HG03135 (cell line): ENCODE data around the gene ZC3H4.
"Not testable (repeated sequence)": the region's sequence is repeated elsewhere in the genome, so short reads cannot be mapped to it uniquely, and the experiment has no call there.

Experiments
- ATAC-seq: cut with Tn5 transposase; IDR thresholded peaks from one replicate; pipeline ENCODE4 v1.9.1; 2021; ENCODE audit warnings: mild to moderate bottlenecking, moderate library complexity; ENCODE audit not compliant: unreplicated experiment

The ZC3H4 gene

GRCh38 chr19:47109177-47109540 lies 4.4 kb downstream of the ZC3H4 start:
- no peak for ATAC-seq

GRCh38 chr19:47107953-47108746 lies 5.4 kb downstream of the ZC3H4 start:
- no peak for ATAC-seq

DNA sequence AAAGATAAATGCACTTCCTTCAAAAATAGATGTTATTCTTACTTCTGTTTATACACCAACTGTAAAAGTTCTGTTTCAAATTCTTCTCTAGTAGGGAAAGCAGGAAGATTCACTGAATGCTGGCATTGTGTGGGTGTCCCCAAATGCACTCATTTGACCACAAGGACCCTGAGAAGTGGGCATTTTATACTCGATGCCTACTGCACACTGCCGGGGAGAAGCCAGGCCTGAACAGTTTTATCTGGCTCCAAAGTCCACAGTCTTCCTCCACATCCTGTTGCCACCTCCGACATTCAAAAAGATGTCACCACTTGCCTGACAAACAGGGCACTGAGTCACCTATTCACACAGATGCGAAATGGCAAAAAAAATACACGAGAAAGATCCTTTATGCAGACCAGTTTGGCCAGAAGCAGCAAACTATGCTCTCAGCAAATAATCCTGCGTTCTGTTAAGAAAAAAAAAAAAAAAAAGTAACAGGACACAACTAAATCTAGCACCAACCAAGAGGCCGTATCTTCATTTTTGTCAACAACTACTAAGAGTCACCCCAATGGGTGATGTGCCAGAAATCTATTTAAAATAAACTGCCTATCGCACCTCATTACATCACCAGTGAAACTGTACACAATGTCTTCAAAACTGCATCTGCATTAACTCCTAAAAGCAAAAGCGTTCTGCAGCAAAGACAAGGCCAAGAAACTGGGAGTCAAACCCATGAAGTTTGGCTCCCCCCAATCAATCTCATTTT lies 6.2 kb downstream of the ZC3H4 start:
- ATAC-seq: no peak

GRCh38 chr19:47106821-47107201 lies 6.8 kb downstream of the ZC3H4 start:
- ATAC-seq: no peak

- ATAC-seq: no peak
Observed at GRCh38 chr19:47105874-47106273, 7.7 kb downstream of the ZC3H4 start.

DNA sequence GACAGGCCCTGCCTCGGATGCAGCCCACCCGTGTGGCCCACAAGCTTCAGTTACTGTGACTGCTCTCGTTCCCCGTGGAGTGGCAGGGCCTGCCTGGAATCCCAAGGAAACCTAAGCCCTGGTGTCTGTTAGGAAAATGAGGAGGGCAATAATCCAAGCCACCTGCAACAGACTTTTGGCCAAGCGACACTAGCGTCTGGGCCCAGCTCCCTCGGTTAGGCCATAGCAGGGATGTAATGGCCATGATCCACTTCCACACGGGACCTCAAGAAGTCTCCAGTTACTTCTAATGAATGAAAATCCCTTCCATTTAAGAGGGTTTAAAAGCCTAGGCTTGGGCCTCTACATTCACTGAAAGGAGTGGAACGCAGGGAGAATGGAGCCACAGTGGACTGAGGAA lies 8.9 kb downstream of the ZC3H4 start:
- ATAC-seq: no peak

DNA sequence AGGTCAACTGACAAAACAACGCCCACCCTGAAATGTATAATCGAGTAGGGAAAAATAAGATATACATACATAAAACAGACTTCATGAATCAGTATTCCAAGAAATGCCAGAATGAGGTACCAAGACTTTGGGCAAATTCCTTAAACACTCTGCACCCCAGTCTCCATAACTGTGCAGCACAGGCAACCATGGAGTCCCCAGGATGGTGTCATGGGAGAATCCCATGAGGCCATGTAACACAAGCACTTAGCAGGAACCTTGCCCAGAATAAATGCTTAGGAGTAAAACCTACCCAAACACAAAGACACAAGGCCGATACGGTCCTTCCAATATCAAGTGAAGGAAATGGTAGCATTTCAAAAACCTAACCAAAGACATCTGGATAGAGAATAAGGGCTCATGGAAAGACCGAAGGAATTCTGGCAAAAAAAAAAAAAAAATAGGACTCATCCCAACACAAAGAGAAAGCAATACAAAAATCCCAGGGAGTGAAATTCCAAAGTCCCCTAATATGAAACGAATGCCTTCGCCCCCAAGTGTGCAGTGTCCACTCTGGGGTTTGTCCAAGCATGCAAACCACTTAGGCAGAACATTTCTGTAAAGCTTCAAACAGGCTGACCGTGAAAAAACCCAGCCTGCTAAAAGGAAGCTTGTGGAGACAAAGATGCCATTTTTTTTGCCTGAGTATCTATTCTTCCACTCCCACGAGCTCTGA lies 11.1 kb downstream of the ZC3H4 start:
- ATAC-seq: no peak

- not testable (repeated sequence) for ATAC-seq
Observed at GRCh38 chr19:47101116-47101515, 12.5 kb downstream of the ZC3H4 start.

DNA sequence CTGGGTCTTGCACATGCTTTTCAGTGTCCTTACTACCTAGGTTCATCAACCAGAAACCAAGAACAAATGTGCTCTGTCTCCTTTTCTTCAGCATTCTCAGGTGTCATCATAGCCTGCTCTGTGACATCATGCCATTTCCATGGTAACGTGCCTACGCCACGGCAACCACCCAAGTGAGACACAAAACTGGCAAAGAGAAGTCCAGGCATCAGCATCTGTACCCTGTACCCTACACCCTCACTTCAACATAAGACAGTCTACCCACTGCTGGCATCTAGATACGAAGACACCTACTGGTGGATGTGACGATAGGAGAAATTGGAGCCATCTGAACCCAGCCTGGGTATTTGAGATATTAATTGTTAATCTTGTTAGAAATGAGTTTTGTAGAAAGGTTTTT lies 13.3 kb downstream of the ZC3H4 start:
- no peak for ATAC-seq

GRCh38 chr19:47099576-47100050 lies 14.0 kb downstream of the ZC3H4 start:
- no peak for ATAC-seq

- ATAC-seq: no peak
Observed at GRCh38 chr19:47098608-47099007, 15.0 kb downstream of the ZC3H4 start.

DNA sequence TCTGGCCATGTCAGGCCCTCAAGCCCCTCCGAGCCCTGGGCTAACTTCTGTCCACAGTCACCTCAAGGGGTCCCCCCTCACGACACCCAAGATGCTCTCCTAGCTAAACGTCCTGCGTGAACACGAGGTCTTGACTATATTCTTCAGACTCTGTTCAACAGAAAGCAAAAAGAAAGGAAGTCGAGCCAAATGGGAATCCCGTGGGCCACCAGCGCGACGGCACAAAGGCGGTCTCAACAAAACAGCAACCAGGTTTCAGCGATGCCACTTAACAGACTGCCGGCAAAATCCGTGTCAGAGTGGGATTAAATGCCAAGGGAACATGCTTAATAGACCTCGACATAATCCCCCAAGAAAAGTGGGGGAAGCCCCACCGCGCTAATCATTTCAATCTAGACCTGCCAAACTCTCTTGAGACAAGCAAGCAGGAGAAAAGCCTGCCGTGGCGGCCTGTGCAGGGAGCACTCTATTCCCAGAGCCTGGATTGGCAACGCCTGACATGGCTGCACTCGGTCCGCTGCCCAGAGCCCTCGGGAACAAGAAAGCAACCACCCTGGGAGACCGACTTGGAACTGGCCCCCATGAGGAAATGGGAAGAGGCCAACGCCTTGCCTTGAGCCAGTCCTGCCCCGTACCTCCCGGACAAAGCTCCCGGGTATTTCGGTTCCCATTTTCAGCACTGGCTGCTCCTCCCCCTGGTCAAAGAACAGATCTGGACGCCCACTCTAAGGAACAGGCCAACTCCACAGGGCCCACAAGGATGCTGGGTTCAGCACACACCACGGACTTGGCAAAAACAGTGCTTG lies 16.0 kb downstream of the ZC3H4 start:
- ATAC-seq: no peak

- ATAC-seq: no peak
Observed at GRCh38 chr19:47096721-47097120, 16.9 kb downstream of the ZC3H4 start.

DNA sequence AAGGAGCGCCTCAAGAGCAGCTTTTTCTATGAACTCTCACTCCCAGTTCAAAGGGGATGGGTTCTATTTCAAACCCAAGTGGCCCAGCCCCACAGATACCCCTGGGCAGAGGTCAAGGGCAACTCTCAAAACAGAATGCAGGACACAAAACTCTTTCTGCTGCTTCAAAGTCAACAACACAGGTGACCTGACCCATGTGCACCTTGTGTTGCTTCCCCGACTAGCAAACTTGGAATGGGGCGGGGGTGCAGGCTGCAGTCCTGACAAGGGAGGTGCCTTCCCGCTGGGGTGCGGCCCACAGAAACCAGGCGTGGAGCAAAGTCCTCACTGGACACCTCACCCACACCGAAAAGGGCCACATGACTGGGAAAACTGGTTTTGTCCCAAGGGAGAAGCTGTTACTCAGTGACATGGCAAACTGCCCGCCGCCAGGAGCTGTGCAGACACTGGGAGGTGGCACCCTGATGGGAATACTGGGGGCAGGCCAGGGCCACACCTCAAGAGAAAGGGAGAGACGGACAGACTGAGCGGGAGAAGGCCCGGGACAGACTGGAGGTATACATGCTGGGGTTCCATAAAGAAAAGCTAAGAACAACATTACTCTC lies 17.4 kb downstream of the ZC3H4 start:
- no peak for ATAC-seq

DNA sequence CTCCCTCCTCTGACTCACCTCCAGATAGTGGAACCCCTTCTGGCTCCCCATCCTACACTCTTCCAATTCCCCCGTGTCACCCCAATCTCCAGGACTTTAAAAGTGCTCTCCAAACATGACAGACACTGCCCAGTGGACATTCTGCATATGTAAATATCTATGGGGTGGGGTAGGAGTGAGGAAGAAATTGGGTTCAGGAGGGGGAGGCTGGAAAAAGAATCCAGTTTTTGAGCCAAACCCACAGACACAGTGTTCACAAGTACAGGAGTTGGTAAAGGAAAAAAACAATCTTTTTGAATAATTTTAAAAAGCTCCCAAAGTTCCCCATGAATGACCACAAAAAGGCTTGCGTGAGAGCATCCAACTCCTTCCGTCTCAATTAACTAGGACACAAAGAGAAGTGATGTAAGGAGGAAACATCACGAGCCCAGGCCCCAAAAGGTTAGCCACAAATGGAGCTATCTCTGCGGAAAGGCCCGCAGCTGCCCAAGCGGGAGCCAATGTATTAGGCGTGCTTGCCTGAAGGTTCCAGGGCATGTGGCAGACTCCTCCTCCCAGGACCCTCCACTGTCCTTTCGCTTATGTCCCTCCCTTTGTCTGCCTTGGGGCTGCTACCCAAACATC lies 18.0 kb downstream of the ZC3H4 start:
- ATAC-seq: no peak

DNA sequence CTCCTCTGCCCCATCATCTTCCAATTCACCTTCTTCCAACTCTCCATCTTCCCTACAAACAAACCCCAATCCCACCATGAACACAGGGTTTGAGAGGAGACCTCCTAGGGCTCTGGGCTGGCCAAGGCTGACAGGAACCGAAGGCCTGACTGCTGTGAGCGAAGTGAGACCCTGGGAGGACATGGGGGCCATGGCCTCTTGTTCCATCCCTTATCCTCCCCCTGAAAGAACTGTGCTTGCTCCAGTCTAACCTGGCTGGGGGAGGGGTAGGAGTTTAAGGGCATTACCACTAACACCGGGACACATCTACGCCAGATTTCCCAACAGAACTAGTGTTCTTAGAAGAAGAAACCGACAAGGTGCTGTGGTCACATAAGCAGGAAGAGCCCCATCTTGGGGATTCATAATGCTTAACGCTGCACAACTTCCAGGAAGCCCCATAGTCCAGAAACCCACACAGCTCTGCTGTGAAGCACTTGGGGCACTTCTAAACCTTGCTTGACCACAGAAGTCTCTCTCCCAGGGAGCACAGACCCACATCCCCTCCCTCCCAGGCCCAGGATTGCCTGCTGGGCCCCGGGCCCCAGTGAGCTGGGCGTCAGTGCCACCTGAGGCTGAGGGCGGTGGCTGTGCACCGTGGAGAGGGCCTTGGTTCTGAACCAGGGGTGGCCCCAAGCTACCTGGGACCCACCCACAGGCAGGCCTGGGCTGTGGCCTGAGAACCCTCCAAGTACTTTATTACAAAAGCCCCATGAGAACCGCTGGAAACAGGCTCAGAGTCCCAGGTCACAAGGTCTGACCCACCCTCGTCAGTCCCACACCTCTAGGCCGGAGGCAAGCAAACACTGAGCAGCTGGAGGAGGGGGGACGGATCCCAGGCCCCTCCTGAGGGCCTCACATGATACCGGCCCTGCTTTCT lies 18.8 kb downstream of the ZC3H4 start:
- no peak for ATAC-seq

GRCh38 chr19:47093841-47094240 lies 19.7 kb downstream of the ZC3H4 start:
- ATAC-seq: no peak

DNA sequence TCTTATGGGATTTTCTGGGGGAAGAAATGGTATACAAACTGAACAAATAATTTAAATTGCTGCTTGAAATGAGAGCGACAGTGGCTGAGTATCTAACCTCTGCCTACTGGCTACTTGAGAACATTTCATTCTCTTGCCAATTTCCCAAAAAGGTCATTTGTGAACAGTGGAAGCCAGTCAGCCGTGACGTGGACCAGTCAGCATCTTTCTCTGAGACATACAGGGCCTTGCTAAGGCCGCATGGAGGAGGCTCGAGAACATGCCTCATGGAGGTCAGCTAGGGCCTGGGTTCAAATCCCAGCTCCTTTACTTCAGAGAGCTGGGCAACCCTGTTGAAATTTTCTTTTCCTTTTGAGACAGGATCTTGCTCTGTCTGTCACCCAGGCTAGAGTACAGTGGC lies 20.3 kb downstream of the ZC3H4 start:
- ATAC-seq: no peak

DNA sequence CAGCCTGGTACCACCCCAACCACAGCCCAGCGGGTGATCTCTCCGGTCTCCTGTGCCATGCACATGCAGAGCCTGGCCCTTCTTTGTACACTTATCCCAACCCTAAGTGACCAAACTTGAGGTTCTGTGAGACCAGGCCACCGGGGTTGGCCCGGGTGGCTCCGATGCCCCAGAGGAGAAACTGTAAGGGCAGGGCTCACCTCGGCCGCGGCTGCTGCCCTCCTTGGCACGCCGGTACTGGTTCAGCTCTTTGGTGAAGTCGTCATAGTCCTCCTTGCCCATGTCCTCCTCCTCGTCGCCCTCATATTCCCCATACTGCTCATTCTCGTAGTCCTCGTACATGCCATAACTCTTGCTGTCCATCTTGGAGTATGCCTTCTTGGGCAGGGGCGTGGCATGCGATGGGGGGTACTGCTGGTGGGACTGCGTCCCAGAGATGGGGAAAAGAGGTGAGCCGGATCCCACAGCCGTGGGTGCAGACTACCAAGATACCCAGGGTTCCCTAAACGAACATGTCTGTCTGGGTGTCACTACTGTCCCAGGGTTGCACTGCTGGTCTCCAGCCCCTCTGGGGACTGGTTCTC lies 23.7 kb downstream of the ZC3H4 start:
- no peak for ATAC-seq
